Renal cortical epithelial cell (primary cell): ENCODE data around the gene NAT16. TPM values are rescaled to one million over a fixed set of nuclear protein-coding genes. Genes with fewer than 3 reads are reported as not detected.
"Not testable (repeated sequence)": the region's sequence is repeated elsewhere in the genome, so short reads cannot be mapped to it uniquely, and the experiment has no call there.

Experiments
- DNase-seq: peaks from one replicate; pipeline ENCODE4 v3.0.0-alpha.2; 2011; ENCODE audit warnings: low read depth
- total RNA-seq: library from RNA; depleted of rRNA; stranded (reverse); fragments of >200 nt; gene quantifications from 2 replicates; pipeline ENCODE4 v1.2.3, GENCODE V29; 2014

Gene NAT16
- total RNA-seq, 1 donor from 2014 or later: not detected

DNA sequence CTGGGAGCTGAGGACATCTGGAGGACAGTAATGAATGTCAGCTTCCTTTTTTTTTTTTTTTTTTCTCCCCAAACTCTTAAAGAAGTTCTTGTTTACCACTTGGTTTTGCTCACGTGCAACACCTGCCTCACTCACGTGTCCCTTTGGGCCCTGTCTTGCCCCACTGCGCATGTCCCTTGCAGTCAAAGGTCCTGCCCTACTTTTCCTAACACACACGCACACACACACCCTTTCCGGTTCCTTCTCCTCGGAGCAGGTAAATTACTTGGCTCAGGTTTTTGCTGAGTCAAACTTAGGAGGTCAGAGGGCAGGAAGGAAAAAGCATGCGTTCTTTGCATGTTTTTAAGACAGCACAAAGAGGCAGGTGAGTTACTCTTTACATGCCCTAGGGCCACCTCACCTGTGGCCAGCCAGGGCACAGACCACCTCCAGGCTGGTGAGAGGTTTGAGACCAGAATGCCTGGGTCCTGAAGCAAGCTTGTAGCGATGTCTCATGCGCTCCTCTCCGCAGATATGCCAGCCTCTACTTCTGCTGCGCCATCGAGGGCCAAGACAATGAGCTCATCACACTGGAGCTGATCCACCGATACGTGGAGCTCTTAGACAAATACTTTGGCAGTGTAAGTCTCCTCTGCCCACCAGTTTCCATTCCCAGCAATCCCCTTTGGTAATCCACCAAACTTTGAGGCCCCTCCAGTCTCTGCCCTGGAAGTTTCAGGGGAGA is 23.1 kb downstream of the NAT16 start:
- no peak for DNase-seq

DNA sequence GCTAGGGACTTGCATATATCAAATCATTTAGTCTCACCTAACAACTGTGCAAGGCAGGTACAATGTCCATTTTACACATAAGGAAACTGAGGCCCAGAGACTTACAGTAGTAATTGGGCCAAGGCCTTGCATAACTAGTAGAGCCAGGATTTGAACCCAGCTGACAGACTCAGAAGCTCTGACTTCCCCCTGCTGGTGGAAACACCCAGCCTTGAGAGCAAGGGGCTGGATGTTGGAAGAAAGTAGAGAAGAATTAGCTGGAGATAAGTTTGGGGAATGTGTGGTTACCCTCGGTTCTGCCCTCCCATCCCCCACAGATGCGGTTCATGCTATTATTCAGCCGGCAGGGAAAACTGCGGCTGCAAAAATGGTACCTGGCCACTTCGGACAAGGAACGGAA is 23.8 kb downstream of the NAT16 start:
- DNase-seq: no peak

DNA sequence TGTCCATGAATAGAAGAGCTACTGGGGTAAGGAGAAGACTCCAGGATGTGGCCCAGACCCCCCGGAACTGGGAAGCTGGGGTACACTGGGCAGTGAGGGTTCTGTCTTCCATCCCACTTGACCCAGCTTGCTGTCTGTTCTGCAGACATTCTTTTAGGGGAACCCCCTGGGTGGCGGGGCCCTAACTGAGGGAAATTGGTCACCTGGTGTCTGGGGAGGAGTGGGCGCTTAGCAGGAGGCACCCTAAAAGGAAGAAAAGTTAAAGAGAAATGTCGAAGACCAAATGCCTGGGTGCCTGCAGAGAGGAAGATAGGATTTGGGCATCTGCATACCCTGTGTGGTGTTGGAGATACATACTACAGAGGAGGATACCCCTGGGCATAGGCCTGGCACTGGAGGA is 24.8 kb downstream of the NAT16 start:
- DNase-seq: no peak

- no peak for DNase-seq
Observed at GRCh38 chr7:101154693-101155102, 25.4 kb downstream of the NAT16 start.

GRCh38 chr7:101153969-101154692 is 26.0 kb downstream of the NAT16 start, which contains the start of gene AP1S1:
Gene AP1S1 (plus strand): TSS chr7:101154476. CDS start chr7:101154515, 39 bp downstream.
- DNase-seq: peak; percentile 82

- no peak for DNase-seq
Observed at GRCh38 chr7:101151908-101152651, 28.0 kb downstream of the NAT16 start.

DNA sequence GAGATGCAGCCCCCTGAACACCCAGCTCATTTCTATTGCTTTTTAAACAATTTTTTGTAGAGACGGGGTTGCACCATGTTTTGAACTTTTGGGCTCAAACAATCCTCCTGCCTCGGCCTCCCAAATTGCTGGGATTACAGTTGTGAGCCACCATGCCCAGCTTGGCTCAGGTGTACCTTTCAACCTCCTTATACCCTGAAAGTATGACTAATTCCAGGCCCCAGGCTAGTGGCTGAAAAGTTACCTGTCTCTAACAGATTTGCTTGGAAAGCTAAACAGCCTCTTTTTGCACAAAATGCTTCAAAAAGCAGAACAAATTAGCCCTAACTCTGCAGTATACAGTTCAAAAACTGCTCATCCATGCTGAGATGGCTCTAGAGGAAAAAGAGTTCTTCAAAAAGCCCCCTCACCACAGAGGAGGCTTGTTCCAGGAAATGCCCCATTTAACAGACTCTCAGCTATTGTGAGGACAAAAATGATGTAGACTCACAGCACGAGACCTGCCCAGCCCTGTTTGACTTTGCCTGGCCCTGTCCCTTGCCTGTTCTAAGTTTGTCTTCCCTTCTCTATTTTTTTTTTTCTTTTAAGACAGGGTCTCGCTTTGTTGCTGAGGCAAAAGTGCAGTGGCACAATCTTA is 39.2 kb downstream of the NAT16 start:
- DNase-seq: no peak

GRCh38 chr7:101140339-101140699 is 39.8 kb downstream of the NAT16 start:
- no peak for DNase-seq

GRCh38 chr7:101138213-101138870 is 41.8 kb downstream of the NAT16 start:
- peak; percentile 96 for DNase-seq

DNA sequence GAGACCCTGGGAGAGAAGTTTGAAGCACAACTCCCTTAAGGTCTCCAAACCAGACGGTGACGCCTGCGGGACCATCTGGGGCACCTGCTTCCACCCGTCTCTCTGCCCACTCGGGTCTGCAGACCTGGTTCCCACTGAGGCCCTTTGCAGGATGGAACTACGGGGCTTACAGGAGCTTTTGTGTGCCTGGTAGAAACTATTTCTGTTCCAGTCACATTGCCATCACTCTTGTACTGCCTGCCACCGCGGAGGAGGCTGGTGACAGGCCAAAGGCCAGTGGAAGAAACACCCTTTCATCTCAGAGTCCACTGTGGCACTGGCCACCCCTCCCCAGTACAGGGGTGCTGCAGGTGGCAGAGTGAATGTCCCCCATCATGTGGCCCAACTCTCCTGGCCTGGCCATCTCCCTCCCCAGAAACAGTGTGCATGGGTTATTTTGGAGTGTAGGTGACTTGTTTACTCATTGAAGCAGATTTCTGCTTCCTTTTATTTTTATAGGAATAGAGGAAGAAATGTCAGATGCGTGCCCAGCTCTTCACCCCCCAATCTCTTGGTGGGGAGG is 42.4 kb downstream of the NAT16 start:
- DNase-seq: no peak

DNA sequence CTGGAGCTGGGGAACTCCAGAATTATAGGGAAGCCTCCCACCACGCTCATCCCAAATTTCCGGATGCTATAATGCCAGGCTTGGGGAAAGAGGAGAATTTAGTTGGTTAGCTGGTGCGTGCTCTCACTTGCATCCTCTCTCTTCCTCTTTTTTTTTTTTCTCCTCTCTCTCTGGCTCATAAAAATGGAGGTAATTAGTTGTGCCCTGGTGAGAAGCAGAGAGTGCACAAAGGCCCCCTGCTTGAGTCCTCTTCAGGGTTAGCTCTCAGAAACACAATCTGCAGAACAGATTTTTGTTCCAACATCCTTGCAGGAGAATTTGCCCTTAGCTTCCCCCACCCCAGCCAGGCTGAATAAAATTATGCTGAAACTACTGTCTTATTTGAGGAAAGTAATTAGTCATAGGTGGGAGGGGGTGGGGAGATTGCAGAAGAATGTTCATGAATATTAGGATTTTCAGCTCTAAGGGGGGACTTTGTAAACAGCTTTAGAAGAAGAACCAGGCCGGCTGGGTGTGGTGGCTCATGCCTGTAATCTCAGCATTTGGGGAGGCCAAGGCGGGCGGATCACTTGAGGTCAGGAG is 45.6 kb downstream of the NAT16 start:
- no peak for DNase-seq

DNA sequence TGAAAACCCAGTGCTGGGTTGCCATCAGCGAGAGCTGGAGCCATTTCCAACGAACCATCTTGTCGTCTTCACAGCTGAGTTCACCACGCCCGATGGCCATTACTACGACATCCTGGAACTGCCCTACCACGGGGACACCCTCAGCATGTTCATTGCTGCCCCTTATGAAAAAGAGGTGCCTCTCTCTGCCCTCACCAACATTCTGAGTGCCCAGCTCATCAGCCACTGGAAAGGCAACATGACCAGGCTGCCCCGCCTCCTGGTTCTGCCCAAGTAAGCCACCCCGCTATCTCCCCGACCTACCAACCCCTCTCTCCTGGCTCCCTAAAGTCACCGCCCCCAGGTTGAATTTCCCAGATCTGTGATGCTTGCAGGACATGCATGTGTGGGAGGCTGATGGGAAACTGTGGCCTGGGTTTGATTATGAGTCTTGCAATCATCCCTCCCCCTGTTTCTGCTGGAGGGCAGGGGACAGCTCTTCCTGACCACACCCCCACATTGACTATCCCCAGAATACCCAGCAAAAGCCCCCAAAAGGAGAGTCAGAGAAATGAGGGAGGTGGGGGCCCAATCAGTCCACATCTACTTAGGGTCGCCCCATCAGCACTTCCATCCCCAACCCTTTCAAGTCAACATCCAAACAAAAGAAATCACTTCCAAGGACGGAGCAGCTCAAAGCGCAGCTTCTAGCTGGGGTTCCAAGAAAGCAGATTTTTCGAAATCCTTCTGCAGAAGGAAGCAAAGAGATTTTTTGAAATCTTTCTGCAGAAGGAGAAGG is 46.3 kb downstream of the NAT16 start:
- DNase-seq: no peak

GRCh38 chr7:101132626-101133600 is 47.2 kb downstream of the NAT16 start:
- DNase-seq: not testable (repeated sequence)

GRCh38 chr7:101129603-101130117 is 50.4 kb downstream of the NAT16 start:
- DNase-seq: no peak

- no peak for DNase-seq
Observed at GRCh38 chr7:101128040-101128834, 51.9 kb downstream of the NAT16 start.

- no peak for DNase-seq
Observed at GRCh38 chr7:101127460-101128039, 52.5 kb downstream of the NAT16 start.
